PC-9 (cell line): ENCODE data around the gene PALD1. TPM values are rescaled to one million over a fixed set of nuclear protein-coding genes. Genes with fewer than 3 reads are reported as not detected.

Experiments used
- BruUV-seq: library from RNA; stranded (reverse); fragments of 400-500 nt; replicated peaks from 2 replicates; lab custom pipeline; 2021; lab: Mats Ljungman, UMichigan
- CTCF ChIA-PET: fragments of 300-600 bp; sonication (Branson Sonifier 250); formaldehyde crosslinking; loops from one replicate; lab custom pipeline; 2022; ENCODE audit warnings: antibody characterized with exemption; lab: Charles Lee
- POLR2A ChIA-PET: fragments of 300-600 bp; sonication (Branson Sonifier 250); formaldehyde crosslinking; loops from one replicate; lab custom pipeline; 2022; ENCODE audit warnings: antibody characterized with exemption; ENCODE audit not compliant: unreplicated experiment; lab: Charles Lee
- DNase-seq, 2 experiments: peaks; one replicate each; pipeline versions ENCODE4 v3.0.0 to v3.0.0-alpha.2; 2015 to 2022; ENCODE audit warnings: mixed read lengths in 1 of 2
- H2AFZ ChIP-seq: fragments of 200-600 bp; sonication (generic); 2 replicates; pipeline ENCODE4 v1.8.1; 2017; ENCODE audit warnings: antibody characterized with exemption
- H3F3A ChIP-seq: fragments of 200-600 bp; sonication (generic); 2 replicates; pipeline ENCODE4 v1.8.1; 2017; ENCODE audit warnings: antibody characterized with exemption, mild to moderate bottlenecking, low read depth; ENCODE audit not compliant: insufficient read depth
- H3K27ac ChIP-seq: fragments of 200-600 bp; sonication (generic); 2 replicates; pipeline ENCODE4 v1.6.1; 2016; ENCODE audit warnings: mixed run types
- H3K27me3 ChIP-seq: fragments of 200-600 bp; sonication (generic); 2 replicates; pipeline ENCODE4 v1.6.1; 2016; ENCODE audit warnings: low read depth, mixed run types; ENCODE audit not compliant: insufficient read depth
- H3K36me3 ChIP-seq: fragments of 200-600 bp; sonication (generic); 2 replicates; pipeline ENCODE4 v1.6.1; 2016; ENCODE audit warnings: low read depth, mixed run types
- H3K4me1 ChIP-seq: fragments of 200-600 bp; sonication (generic); replicated peaks from 2 replicates; pipeline ENCODE4 v1.6.1; 2016; ENCODE audit warnings: mixed run types; ENCODE audit not compliant: insufficient read depth
- H3K4me2 ChIP-seq: fragments of 200-600 bp; sonication (generic); 2 replicates; pipeline ENCODE4 v1.6.1; 2017; ENCODE audit warnings: mixed run types
- H3K4me3 ChIP-seq: fragments of 200-600 bp; sonication (generic); 2 replicates; pipeline ENCODE4 v1.6.1; 2016; ENCODE audit warnings: mixed run types
- H3K79me2 ChIP-seq: fragments of 200-600 bp; sonication (generic); 2 replicates; pipeline ENCODE4 v1.6.1; 2017; ENCODE audit warnings: low read depth, mixed run types
- H3K9me2 ChIP-seq: fragments of 200-600 bp; sonication (generic); 2 replicates; pipeline ENCODE4 v1.8.1; 2017; ENCODE audit warnings: mild to moderate bottlenecking; ENCODE audit not compliant: insufficient read depth
- H3K9me3 ChIP-seq: fragments of 200-600 bp; sonication (generic); 2 replicates; pipeline ENCODE4 v1.8.1; 2016; ENCODE audit warnings: low read depth; ENCODE audit not compliant: insufficient read depth
- H4K20me1 ChIP-seq: fragments of 200-600 bp; sonication (generic); 2 replicates; pipeline ENCODE4 v1.8.1; 2017; ENCODE audit not compliant: insufficient read depth
- CTCF ChIP-seq: fragments of 200-600 bp; sonication (generic); conservative IDR thresholded peaks from 2 replicates; pipeline ENCODE4 v1.6.1; 2017; ENCODE audit warnings: mixed run types, antibody characterized with exemption, mild to moderate bottlenecking, moderate library complexity
- EZH2 ChIP-seq: fragments of 200-600 bp; sonication (generic); IDR thresholded peaks from 2 replicates; pipeline ENCODE4 v1.8.0; 2017; ENCODE audit warnings: antibody characterized with exemption, low read depth
- intact Hi-C: fragments of 100-400 bp; cut with micrococcal nuclease; formaldehyde crosslinking; loops from one replicate; pipeline ENCODE4 v1.10.0; 2022; ENCODE audit not compliant: unreplicated experiment
- total RNA-seq: library from RNA; stranded (reverse); gene quantifications from 2 replicates; pipeline ENCODE4 v1.2.3, GENCODE V29; 2021

Gene PALD1
- total RNA-seq, 1 experiment from 2014 or later, result 5.2 TPM

- ChIA-PET POLR2A (no interaction called here), CTCF (interaction anchor here (0.6 kb wide), 1 partner anchor 14 kb away, joined by 3 read pairs; no protein-coding TSS in a partner anchor)
- Histone ChIP-seq H3K36me3 (no peaks in the 10 kb centered on the region), H4K20me1 (no peaks in the 10 kb centered on the region), H3K4me2 (peak overlapping the region; percentile 43; the same call in 1 of the 2 replicates), H3K27ac (no peak overlapping the region), H3K4me3 (no peak overlapping the region), H3K9me3 (no peaks in the 10 kb centered on the region), H3K27me3 (no peaks in the 10 kb centered on the region), H3K4me1 (peaks cover 48% of the 10 kb centered on the region), H3F3A (peaks cover 25% of the 10 kb centered on the region), H3K79me2 (peaks cover 4% of the 10 kb centered on the region; the same call in 1 of the 2 replicates), H2AFZ (no peak overlapping the region), H3K9me2 (no peaks in the 10 kb centered on the region)
- intact Hi-C loops, result loop anchor here (5.0 kb wide), 1 partner anchor 61 kb away; no protein-coding TSS in a partner anchor
- BruUV-seq, result no TSS peak
- no peak for TF ChIP-seq CTCF
- TF ChIP-seq EZH2, result no peak
- DNase-seq, result no peak
Observed at GRCh38 chr10:70476249-70477035, 2.1 kb upstream of the PALD1 start.

- no peaks in the 10 kb centered on the region for H3K36me3 ChIP-seq
- H3K27me3 ChIP-seq, result no peaks in the 10 kb centered on the region
- peak overlapping the region; percentile 97 for H3K4me2 ChIP-seq
- DNase-seq, result peak; percentile 63 to 82
- no peaks in the 10 kb centered on the region for H4K20me1 ChIP-seq
- no peaks in the 10 kb centered on the region for H3K9me3 ChIP-seq
- TF ChIP-seq EZH2, result no peak
- TF ChIP-seq CTCF, result no peak
- peaks cover 4% of the 10 kb centered on the region; the same call in 1 of the 2 replicates for H3K79me2 ChIP-seq
- ChIA-PET POLR2A (interaction anchor here (0.5 to 0.7 kb wide), 3 partner anchors 17 to 296 kb away, joined by 3 to 7 read pairs (median 6); no protein-coding TSS in a partner anchor), CTCF (interaction anchor here (0.5 to 0.9 kb wide), 2 partner anchors 16 to 277 kb away, joined by 3 to 7 read pairs; no protein-coding TSS in a partner anchor)
- BruUV-seq, result no TSS peak
- no peaks in the 10 kb centered on the region for H3K9me2 ChIP-seq
- intact Hi-C loops, result loop anchor here (5.0 kb wide), 1 partner anchor 60 kb away; no protein-coding TSS in a partner anchor
- peak overlapping the region; percentile 52 for H3K27ac ChIP-seq
- peak overlapping the region; percentile 82 for H2AFZ ChIP-seq
- peak overlapping the region; percentile 71 for H3K4me3 ChIP-seq
- peaks cover 25% of the 10 kb centered on the region for H3F3A ChIP-seq
- peaks cover 48% of the 10 kb centered on the region for H3K4me1 ChIP-seq
Observed at GRCh38 chr10:70477661-70478162, 855 bp upstream of the PALD1 start.

- H3K9me2 ChIP-seq, result no peaks in the 10 kb centered on the region
- H3K4me3 ChIP-seq, result peak overlapping the region; percentile 71
- peaks cover 48% of the 10 kb centered on the region for H3K4me1 ChIP-seq
- ChIA-PET CTCF (no interaction called here), POLR2A (no interaction called here)
- H4K20me1 ChIP-seq, result no peaks in the 10 kb centered on the region
- peaks cover 21% of the 10 kb centered on the region for H3F3A ChIP-seq
- no peak overlapping the region for H3K27ac ChIP-seq
- DNase-seq, result no peak
- intact Hi-C loops, result loop anchor here (5.0 kb wide), 1 partner anchor 58 kb away; no protein-coding TSS in a partner anchor
- BruUV-seq, result no TSS peak
- TF ChIP-seq EZH2 (no peak), CTCF (no peak)
- H2AFZ ChIP-seq, result peak overlapping the region; percentile 82
- H3K9me3 ChIP-seq, result no peaks in the 10 kb centered on the region
- H3K79me2 ChIP-seq, result peaks cover 4% of the 10 kb centered on the region; the same call in 1 of the 2 replicates
- peak overlapping the region; percentile 97 for H3K4me2 ChIP-seq
- H3K27me3 ChIP-seq, result no peaks in the 10 kb centered on the region
- H3K36me3 ChIP-seq, result no peaks in the 10 kb centered on the region
Observed at GRCh38 chr10:70479165-70479581, 606 bp downstream of the PALD1 start.
